Stimulated activated CD8-positive, alpha-beta memory T cell treated with anti-CD3 and anti-CD28 coated beads, Interleukin-7, amount 100 ng/mL, for 24 hours (primary cell): ENCODE results near the gene KIF21A.
"Not testable (repeated sequence)": the region's sequence is repeated elsewhere in the genome, so short reads cannot be mapped to it uniquely, and the experiment has no call there.

Experiments used
- DNase-seq: peaks from one replicate; pipeline ENCODE4 v3.0.0-alpha.2; 2020; ENCODE audit warnings: low read depth

Gene KIF21A, protein sequence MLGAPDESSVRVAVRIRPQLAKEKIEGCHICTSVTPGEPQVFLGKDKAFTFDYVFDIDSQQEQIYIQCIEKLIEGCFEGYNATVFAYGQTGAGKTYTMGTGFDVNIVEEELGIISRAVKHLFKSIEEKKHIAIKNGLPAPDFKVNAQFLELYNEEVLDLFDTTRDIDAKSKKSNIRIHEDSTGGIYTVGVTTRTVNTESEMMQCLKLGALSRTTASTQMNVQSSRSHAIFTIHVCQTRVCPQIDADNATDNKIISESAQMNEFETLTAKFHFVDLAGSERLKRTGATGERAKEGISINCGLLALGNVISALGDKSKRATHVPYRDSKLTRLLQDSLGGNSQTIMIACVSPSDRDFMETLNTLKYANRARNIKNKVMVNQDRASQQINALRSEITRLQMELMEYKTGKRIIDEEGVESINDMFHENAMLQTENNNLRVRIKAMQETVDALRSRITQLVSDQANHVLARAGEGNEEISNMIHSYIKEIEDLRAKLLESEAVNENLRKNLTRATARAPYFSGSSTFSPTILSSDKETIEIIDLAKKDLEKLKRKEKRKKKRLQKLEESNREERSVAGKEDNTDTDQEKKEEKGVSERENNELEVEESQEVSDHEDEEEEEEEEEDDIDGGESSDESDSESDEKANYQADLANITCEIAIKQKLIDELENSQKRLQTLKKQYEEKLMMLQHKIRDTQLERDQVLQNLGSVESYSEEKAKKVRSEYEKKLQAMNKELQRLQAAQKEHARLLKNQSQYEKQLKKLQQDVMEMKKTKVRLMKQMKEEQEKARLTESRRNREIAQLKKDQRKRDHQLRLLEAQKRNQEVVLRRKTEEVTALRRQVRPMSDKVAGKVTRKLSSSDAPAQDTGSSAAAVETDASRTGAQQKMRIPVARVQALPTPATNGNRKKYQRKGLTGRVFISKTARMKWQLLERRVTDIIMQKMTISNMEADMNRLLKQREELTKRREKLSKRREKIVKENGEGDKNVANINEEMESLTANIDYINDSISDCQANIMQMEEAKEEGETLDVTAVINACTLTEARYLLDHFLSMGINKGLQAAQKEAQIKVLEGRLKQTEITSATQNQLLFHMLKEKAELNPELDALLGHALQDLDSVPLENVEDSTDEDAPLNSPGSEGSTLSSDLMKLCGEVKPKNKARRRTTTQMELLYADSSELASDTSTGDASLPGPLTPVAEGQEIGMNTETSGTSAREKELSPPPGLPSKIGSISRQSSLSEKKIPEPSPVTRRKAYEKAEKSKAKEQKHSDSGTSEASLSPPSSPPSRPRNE (N-terminal part only)

GRCh38 chr12:39443081-39443928, at the start of gene KIF21A:
Gene KIF21A, minus strand, starts transcription at chr12:39443120. Its CDS starts 150 bp downstream, at chr12:39442970.
- peak; percentile 67 for DNase-seq

DNA sequence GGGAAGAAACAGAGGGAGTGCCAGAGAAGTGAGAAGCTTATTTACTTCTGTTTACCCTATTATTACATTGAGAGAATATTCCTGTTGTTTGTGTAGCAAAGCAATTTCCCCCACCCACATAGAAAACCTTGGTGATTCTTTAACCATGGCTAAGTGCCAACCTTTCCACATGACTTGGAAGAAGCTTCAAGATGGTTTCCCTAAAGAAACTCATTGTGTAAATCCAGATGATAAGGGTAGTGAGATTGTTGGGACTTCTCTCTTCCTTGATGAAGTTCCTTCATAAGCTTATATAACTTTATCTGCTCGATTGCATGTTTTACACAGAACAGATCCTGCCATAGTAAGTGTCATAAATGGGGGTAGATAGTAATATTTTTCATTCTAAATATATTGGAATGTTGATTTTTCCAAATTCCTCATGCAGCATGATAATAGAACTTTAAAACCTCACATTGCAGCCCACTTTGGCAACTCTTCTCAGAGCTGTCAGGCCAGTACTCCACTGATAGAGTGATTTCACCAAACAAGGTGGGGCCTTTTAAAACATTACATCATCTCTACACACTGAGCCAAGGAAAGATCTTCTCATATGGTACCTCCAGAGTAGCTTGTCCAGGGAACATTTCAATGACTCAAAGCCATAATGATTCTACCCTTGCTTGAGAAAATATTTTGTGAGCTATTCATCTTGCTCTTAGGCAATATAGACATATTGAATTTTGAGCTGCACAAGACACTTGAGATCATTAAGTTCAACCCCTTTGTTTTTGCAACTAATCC, 47.8 kb upstream of the KIF21A start:
- DNase-seq, result no peak

GRCh38 chr12:39483597-39483996, 40.7 kb upstream of the KIF21A start:
- DNase-seq, result no peak

DNA sequence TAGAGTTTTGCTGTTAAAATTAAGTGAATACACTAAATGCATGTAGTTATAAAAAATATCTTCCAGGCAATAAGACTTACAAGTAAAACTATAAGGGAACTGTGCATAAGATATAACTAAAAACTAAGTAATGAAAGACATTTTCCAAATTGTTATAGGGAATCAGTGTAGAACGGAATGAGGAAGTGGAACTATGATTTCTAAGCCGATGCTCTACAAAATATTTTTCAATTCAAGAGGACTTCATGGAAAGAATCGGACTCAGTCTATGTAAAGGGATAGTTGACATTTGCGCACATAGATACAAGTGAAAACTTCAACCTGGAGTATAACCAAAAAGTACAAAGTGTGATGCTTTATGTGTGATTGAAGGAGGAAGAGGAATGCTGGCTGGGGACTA, 40.1 kb upstream of the KIF21A start:
- no peak for DNase-seq

GRCh38 chr12:39476894-39477293, 34.0 kb upstream of the KIF21A start:
- DNase-seq, result no peak

- DNase-seq, result no peak
These were observed 33.2 kb upstream of the KIF21A start for GRCh38 chr12:39476121-39476520.

GRCh38 chr12:39475136-39475535, 32.2 kb upstream of the KIF21A start:
- DNase-seq, result not testable (repeated sequence)

GRCh38 chr12:39467432-39467870, 24.5 kb upstream of the KIF21A start:
- no peak for DNase-seq

GRCh38 chr12:39464976-39465695, 22.2 kb upstream of the KIF21A start:
- no peak for DNase-seq

GRCh38 chr12:39461059-39461458, 18.1 kb upstream of the KIF21A start:
- DNase-seq, result no peak

DNA sequence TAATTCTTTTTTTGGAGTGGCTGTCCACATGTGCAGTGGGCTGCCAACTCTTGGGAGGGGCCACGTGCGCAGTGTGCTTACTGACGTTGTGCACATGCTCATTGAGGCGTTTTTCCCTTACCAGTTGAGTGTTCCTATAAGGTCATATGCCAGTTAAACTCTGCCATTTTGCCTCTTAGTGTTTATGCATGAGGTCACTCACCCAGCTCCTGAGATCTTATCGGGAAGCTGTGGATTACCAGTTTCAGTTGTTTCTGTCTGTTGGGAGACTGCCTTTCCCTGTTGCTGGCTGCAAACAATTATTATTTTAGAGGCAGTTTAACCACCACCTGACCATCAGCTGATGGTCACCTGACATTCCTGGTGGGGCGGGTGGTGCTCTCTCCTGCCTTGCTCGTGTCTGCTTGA, 16.1 kb upstream of the KIF21A start:
- no peak for DNase-seq

DNA sequence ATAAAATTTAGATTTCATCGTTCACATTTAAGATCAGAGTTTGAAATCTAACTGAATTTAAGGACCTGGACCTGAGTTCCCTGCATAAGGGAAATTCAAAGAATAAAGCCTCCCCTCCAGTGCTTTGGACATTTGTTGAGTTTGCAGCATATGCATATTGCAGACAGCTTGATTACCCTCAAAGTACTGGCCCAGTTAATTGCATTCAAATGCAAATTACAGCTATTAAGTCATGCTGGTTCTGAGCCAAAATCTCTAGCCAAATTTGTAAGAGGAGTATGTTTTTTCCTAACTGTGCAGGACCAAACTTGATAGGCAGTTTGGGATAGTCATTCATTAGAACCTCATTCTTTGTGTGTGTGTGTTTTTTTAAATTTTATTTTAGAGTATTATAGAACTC, 9.1 kb upstream of the KIF21A start:
- DNase-seq, result no peak

GRCh38 chr12:39448038-39448437, 5.1 kb upstream of the KIF21A start:
- DNase-seq, result no peak

- DNase-seq, result no peak
These were observed 949 bp upstream of the KIF21A start for GRCh38 chr12:39443929-39444209.

- DNase-seq, result no peak
These were observed 164 bp downstream of the KIF21A start for GRCh38 chr12:39442831-39443080.

GRCh38 chr12:39441963-39442830, 723 bp downstream of the KIF21A start:
- DNase-seq, result peak; percentile 26

DNA sequence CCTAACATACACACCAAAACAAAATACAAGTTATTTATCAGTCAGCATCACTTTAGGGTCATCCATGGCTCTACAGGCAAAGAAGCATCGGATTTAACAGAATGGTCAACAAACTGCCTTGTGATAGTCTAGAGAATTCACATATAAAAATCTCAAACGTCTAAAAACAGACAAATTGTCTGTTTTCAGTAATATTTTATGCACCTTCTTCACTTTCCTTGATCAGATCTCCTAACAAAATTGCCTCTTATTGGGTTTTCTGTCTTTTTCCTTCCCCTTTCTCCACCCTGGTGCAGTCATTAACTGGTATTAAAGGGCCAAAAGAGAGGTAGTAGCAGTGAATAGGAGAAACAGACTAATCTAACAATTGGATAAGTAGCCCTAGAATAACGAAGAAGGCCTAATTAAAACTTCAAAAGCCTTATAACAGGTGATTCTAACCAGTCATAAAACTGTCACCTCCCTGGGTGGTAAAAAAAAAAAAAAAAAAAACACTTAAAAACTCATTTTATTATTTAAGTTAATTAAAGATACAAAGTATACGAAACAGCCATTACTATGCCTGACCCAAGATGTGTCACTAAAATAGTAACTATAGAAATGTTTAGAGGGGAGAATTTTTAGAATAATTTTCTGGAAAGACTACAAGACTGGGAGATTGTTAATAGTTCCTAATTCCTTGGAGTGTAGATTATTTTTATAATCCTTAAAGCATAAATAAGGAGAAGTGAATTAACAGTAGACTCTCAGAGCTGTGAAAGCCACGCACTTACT, 1.5 kb downstream of the KIF21A start:
- no peak for DNase-seq

DNA sequence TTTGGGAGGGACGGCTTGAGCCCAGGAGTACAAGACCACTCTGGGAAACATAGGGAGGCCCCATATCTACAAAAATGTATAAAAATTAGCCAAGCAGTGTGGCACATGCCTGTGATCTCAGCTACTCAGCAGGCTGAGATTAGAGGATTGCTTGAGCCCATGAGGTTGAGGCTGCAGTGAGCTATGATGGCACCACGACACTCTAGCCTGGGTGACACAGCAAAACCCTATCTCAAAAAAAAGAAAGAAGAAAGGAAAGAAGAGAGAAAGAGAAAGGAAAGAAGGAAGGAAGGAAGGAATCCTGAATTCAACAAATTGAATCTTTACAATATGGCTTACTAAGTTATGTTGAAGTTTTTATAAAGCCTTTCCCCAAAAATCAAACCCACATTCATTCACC, 2.1 kb downstream of the KIF21A start:
- DNase-seq, result no peak

DNA sequence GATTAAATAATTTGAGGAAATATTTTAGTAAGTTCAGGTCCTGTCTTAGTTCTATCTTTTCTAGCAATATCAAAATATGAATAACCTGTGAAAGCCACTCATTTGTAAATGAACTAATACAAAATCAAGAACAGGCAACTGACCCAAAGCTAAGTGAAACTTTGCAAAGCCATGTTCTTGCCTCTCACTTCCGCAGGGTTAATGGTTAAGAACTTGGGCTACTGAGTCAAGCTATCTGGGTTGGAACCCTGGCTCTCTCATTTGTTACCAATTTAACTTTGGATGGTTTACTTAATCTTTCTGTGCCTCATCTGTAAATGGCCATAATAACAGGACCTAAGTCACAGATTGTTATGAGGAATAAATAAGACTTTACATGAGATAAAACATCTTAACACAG, 2.8 kb downstream of the KIF21A start:
- no peak for DNase-seq
